DMS114 treated with DMSO at 0.1 percent for 48 hours (cell line): Measurements from ENCODE around the gene PDGFA.
"Not testable (repeated sequence)": the region's sequence is repeated elsewhere in the genome, so short reads cannot be mapped to it uniquely, and the experiment has no call there.

Experiments
- DNase-seq: peaks from one replicate; lab custom pipeline; 2025; ENCODE audit not compliant: unreplicated experiment; lab: John Stamatoyannopoulos, UW

Gene PDGFA

GRCh38 chr7:552151-552867 lies 32.7 kb upstream of the PDGFA start:
- not testable (repeated sequence) for DNase-seq

GRCh38 chr7:551615-551970 lies 31.9 kb upstream of the PDGFA start:
- not testable (repeated sequence) for DNase-seq

- no peak for DNase-seq
Measured at GRCh38 chr7:550881-551614, 31.4 kb upstream of the PDGFA start.

- no peak for DNase-seq
Measured at GRCh38 chr7:549891-550625, 30.4 kb upstream of the PDGFA start.

GRCh38 chr7:549066-549890 lies 29.6 kb upstream of the PDGFA start:
- DNase-seq = no peak

- DNase-seq = no peak
Measured at GRCh38 chr7:548401-548800, 28.8 kb upstream of the PDGFA start.

- DNase-seq = no peak
Measured at GRCh38 chr7:545470-545869, 25.8 kb upstream of the PDGFA start.

- no peak for DNase-seq
Measured at GRCh38 chr7:544338-545221, 24.9 kb upstream of the PDGFA start.

- DNase-seq = no peak
Measured at GRCh38 chr7:543501-544337, 24.1 kb upstream of the PDGFA start.

GRCh38 chr7:542713-543500 lies 23.3 kb upstream of the PDGFA start:
- DNase-seq = no peak

GRCh38 chr7:542131-542712 lies 22.6 kb upstream of the PDGFA start:
- no peak for DNase-seq

GRCh38 chr7:541661-542060 lies 22.0 kb upstream of the PDGFA start:
- DNase-seq = no peak

- no peak for DNase-seq
Measured at GRCh38 chr7:540997-541396, 21.4 kb upstream of the PDGFA start.

- DNase-seq = no peak
Measured at GRCh38 chr7:540579-540978, 20.9 kb upstream of the PDGFA start.

- DNase-seq = no peak
Measured at GRCh38 chr7:539731-540411, 20.2 kb upstream of the PDGFA start.

- DNase-seq = no peak
Measured at GRCh38 chr7:538764-539685, 19.4 kb upstream of the PDGFA start.
